HepG2 (cell line): ENCODE measurements around the gene S100P. TPM values are rescaled to one million over a fixed set of nuclear protein-coding genes. Genes with fewer than 3 reads are reported as not detected.

Experiments
- AGO1 ChIP-seq: fragments of 200-400 bp; formaldehyde crosslinking; IDR thresholded peaks from 2 replicates; pipeline ENCODE4 v1.6.1; 2017; ENCODE audit warnings: mild to moderate bottlenecking, low read depth, low read length, moderate library complexity; ENCODE audit not compliant: poor library complexity, severe bottlenecking
- GFI1 ChIP-seq: sonication (generic); formaldehyde crosslinking; IDR thresholded peaks from 2 replicates; pipeline ENCODE4 v1.5.0; 2020; ENCODE audit warnings: missing genetic modification reagents, mild to moderate bottlenecking, borderline replicate concordance
- NFKBIZ ChIP-seq: IDR thresholded peaks from 2 replicates; pipeline ENCODE4 v1.6.1; 2018; ENCODE audit warnings: missing genetic modification reagents, missing compliant biosample characterization
- SMYD3 ChIP-seq: sonication (generic); formaldehyde crosslinking; IDR thresholded peaks from 2 replicates; pipeline ENCODE4 v1.8.1; 2023; ENCODE audit warnings: mild to moderate bottlenecking, missing genetic modification reagents
- SNAPC2 ChIP-seq: sonication (generic); formaldehyde crosslinking; IDR thresholded peaks from 2 replicates; pipeline ENCODE4 v1.8.1; 2022; ENCODE audit warnings: mild to moderate bottlenecking, missing genetic modification reagents
- ZBTB42 ChIP-seq: sonication (generic); formaldehyde crosslinking; IDR thresholded peaks from 2 replicates; pipeline ENCODE4 v1.5.0; 2020; ENCODE audit warnings: mild to moderate bottlenecking, missing genetic modification reagents
- ZFP1 ChIP-seq: IDR thresholded peaks from 2 replicates; pipeline ENCODE4 v1.6.1; 2016
- ZNF326 ChIP-seq: sonication (generic); formaldehyde crosslinking; IDR thresholded peaks from 2 replicates; pipeline ENCODE4 v1.4.0; 2020; ENCODE audit warnings: missing genetic modification reagents, borderline replicate concordance
- ZNF350 ChIP-seq: sonication (generic); formaldehyde crosslinking; IDR thresholded peaks from 2 replicates; pipeline ENCODE4 v1.4.0; 2020; ENCODE audit warnings: mild to moderate bottlenecking, low read depth, missing genetic modification reagents, borderline replicate concordance
- ZNF577 ChIP-seq: sonication (generic); formaldehyde crosslinking; IDR thresholded peaks from 2 replicates; pipeline ENCODE4 v1.4.0; 2020; ENCODE audit warnings: mild to moderate bottlenecking, low read depth, missing genetic modification reagents, borderline replicate concordance
- ZNF616 ChIP-seq: sonication (generic); formaldehyde crosslinking; IDR thresholded peaks from 2 replicates; pipeline ENCODE4 v1.5.0; 2020; ENCODE audit warnings: low read depth, mild to moderate bottlenecking, missing genetic modification reagents
- ZNF691 ChIP-seq: sonication (generic); formaldehyde crosslinking; IDR thresholded peaks from 2 replicates; pipeline ENCODE4 v1.4.0; 2020; ENCODE audit warnings: missing genetic modification reagents, low read depth, mild to moderate bottlenecking, borderline replicate concordance
- polyA plus RNA-seq, 8 experiments: library from polyadenylated mRNA; depleted of rRNA in 3 of 8; stranded (reverse) in 7 of 8; unstranded in 1 of 8; fragments of >200 nt; fragmentation: Illumina TruSeq in 4 of 8; extraction: Trizol in 4 of 8; gene quantifications; 2 replicates each; pipeline versions ENCODE4 v1.2.1 to v1.2.3, GENCODE V29; 2011 to 2016; ENCODE audit warnings: low read depth in 4 of 8, missing spikeins in 1 of 8, mixed read lengths in 1 of 8; ENCODE audit not compliant: insufficient read depth in 1 of 8
- total RNA-seq, 5 experiments: library from RNA; depleted of rRNA; stranded (reverse); fragments of >200 nt; fragmentation: Illumina TruSeq; extraction: Trizol; gene quantifications; 2 replicates each; pipeline ENCODE4 v1.2.3, GENCODE V29; 2016; ENCODE audit warnings: low read depth in 1 of 5
- TF ChIP-seq, protein P1 (sequence below): sonication (generic); formaldehyde crosslinking; IDR thresholded peaks from 2 replicates; pipeline ENCODE4 v1.4.0; 2020; ENCODE audit warnings: missing genetic modification reagents
- TF ChIP-seq, protein P2 (sequence below): sonication (generic); IDR thresholded peaks from 2 replicates; pipeline ENCODE4 v1.6.1; 2016; ENCODE audit warnings: low read depth, borderline replicate concordance
- TF ChIP-seq, protein P3 (sequence below): sonication (generic); formaldehyde crosslinking; IDR thresholded peaks from 2 replicates; pipeline ENCODE4 v1.5.0; 2020; ENCODE audit warnings: missing genetic modification reagents, mild to moderate bottlenecking, borderline replicate concordance
- TF ChIP-seq, protein P4 (sequence below): sonication (generic); formaldehyde crosslinking; IDR thresholded peaks from 2 replicates; pipeline ENCODE4 v1.5.1; 2020; ENCODE audit warnings: missing genetic modification reagents, mild to moderate bottlenecking, borderline replicate concordance

The S100P gene
- total and polyA plus RNA-seq, 2 of the 13 experiments (the other 11 are each of a cell fraction or from before 2014, with no cell fraction given), result 278 to 1,649 TPM

DNA sequence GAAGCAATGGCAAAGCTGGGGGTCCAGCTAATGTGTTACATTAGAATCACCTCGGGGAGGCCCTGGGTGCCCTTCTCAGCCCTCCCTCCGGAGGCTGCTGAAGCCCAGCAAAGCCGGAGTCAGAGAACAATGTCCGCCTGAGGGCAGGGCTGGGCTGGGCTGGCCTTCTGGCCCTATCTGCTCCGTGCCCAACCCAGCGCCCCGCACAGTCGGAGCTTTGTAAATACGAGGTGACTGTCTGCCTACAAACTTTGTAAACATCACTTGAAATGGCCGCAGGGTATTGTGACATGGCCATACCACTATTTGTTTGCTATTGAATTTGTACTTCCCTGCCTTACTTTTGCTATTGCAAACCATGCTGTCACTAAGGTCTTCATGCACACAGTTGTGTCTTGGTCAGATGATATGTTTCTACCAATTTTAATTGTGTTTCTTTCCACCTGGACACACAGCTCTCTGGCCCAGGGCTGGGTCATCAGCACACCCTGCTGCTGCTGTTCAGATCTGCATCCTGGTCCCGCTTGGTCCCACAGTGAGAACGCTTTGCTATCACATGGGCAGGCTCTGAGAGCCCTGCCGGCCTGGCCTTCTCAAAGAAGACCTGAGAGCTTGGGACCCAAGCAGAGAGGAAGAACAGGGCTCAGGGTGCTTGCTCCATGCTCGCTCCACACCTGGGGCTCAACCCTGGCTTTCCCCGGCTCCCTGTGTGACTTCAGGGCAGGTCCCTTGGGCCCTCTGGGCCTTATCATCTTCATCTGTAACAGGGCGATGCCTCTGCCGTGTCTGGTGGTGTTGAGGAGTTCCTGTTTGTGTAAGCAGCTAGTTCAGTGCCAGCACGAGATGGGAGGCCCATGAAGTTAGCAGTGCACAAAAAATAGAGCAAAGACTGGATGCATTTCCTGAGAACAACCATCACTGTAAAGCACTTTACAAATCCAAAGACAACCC lies 2.3 kb downstream of the S100P start (continued):
- TF ChIP-seq ZNF577 (CRISPR knock-in tag), result no peak
- TF ChIP-seq, protein P1, sequence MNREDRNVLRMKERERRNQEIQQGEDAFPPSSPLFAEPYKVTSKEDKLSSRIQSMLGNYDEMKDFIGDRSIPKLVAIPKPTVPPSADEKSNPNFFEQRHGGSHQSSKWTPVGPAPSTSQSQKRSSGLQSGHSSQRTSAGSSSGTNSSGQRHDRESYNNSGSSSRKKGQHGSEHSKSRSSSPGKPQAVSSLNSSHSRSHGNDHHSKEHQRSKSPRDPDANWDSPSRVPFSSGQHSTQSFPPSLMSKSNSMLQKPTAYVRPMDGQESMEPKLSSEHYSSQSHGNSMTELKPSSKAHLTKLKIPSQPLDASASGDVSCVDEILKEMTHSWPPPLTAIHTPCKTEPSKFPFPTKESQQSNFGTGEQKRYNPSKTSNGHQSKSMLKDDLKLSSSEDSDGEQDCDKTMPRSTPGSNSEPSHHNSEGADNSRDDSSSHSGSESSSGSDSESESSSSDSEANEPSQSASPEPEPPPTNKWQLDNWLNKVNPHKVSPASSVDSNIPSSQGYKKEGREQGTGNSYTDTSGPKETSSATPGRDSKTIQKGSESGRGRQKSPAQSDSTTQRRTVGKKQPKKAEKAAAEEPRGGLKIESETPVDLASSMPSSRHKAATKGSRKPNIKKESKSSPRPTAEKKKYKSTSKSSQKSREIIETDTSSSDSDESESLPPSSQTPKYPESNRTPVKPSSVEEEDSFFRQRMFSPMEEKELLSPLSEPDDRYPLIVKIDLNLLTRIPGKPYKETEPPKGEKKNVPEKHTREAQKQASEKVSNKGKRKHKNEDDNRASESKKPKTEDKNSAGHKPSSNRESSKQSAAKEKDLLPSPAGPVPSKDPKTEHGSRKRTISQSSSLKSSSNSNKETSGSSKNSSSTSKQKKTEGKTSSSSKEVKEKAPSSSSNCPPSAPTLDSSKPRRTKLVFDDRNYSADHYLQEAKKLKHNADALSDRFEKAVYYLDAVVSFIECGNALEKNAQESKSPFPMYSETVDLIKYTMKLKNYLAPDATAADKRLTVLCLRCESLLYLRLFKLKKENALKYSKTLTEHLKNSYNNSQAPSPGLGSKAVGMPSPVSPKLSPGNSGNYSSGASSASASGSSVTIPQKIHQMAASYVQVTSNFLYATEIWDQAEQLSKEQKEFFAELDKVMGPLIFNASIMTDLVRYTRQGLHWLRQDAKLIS (CRISPR knock-in tag), result peak; percentile 79
- TF ChIP-seq, protein P2, sequence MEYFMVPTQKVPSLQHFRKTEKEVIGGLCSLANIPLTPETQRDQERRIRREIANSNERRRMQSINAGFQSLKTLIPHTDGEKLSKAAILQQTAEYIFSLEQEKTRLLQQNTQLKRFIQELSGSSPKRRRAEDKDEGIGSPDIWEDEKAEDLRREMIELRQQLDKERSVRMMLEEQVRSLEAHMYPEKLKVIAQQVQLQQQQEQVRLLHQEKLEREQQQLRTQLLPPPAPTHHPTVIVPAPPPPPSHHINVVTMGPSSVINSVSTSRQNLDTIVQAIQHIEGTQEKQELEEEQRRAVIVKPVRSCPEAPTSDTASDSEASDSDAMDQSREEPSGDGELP, result peak; percentile 68; the same call in 1 of the 2 replicates
- TF ChIP-seq, protein P3, sequence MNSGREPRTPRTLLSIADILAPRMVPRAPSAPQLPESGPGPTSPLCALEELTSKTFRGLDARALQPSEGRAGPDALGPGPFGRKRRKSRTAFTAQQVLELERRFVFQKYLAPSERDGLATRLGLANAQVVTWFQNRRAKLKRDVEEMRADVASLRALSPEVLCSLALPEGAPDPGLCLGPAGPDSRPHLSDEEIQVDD (CRISPR knock-in tag), result no peak
- TF ChIP-seq ZNF326 (CRISPR knock-in tag), result no peak
- peak; percentile 91 for TF ChIP-seq ZNF350 (CRISPR knock-in tag)
- TF ChIP-seq, protein P4, sequence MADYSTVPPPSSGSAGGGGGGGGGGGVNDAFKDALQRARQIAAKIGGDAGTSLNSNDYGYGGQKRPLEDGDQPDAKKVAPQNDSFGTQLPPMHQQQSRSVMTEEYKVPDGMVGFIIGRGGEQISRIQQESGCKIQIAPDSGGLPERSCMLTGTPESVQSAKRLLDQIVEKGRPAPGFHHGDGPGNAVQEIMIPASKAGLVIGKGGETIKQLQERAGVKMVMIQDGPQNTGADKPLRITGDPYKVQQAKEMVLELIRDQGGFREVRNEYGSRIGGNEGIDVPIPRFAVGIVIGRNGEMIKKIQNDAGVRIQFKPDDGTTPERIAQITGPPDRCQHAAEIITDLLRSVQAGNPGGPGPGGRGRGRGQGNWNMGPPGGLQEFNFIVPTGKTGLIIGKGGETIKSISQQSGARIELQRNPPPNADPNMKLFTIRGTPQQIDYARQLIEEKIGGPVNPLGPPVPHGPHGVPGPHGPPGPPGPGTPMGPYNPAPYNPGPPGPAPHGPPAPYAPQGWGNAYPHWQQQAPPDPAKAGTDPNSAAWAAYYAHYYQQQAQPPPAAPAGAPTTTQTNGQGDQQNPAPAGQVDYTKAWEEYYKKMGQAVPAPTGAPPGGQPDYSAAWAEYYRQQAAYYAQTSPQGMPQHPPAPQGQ (CRISPR knock-in tag), result no peak
- TF ChIP-seq ZNF616 (CRISPR knock-in tag), result no peak
- TF ChIP-seq ZFP1, result peak; percentile 79; the same call in 1 of the 2 replicates
- no peak for TF ChIP-seq AGO1
- no peak for TF ChIP-seq ZNF691 (CRISPR knock-in tag)
- peak; percentile 84; the same call in 1 of the 2 replicates for TF ChIP-seq SMYD3 (CRISPR knock-in tag)
- TF ChIP-seq GFI1 (CRISPR knock-in tag), result peak; percentile 90
- TF ChIP-seq NFKBIZ (CRISPR knock-in tag), result no peak; the same call in 1 of the 2 replicates
- no peak for TF ChIP-seq ZBTB42 (CRISPR knock-in tag)
- no peak for TF ChIP-seq SNAPC2 (CRISPR knock-in tag)
